AG09309 (cell line): ENCODE measurements around the gene SH3BGR.
"Not testable (repeated sequence)": the region's sequence is repeated elsewhere in the genome, so short reads cannot be mapped to it uniquely, and the experiment has no call there.

Source experiments
- DNase-seq: peaks from one replicate; pipeline ENCODE4 v3.0.0-alpha.2; 2010; ENCODE audit warnings: low read depth
- H3K4me3 ChIP-seq: 2 replicates; pipeline ENCODE4 v1.5.1; 2011; ENCODE audit warnings: mild to moderate bottlenecking, low read depth, low read length, moderate library complexity; ENCODE audit not compliant: control insufficient read depth
- TF ChIP-seq, protein P1 (sequence below): IDR thresholded peaks from 2 replicates; pipeline ENCODE4 v1.5.1; 2011; ENCODE audit warnings: mild to moderate bottlenecking, low read depth, low read length, inconsistent platforms; ENCODE audit not compliant: insufficient read depth, control insufficient read depth; ENCODE audit errors: missing control alignments

SH3BGR gene

DNA sequence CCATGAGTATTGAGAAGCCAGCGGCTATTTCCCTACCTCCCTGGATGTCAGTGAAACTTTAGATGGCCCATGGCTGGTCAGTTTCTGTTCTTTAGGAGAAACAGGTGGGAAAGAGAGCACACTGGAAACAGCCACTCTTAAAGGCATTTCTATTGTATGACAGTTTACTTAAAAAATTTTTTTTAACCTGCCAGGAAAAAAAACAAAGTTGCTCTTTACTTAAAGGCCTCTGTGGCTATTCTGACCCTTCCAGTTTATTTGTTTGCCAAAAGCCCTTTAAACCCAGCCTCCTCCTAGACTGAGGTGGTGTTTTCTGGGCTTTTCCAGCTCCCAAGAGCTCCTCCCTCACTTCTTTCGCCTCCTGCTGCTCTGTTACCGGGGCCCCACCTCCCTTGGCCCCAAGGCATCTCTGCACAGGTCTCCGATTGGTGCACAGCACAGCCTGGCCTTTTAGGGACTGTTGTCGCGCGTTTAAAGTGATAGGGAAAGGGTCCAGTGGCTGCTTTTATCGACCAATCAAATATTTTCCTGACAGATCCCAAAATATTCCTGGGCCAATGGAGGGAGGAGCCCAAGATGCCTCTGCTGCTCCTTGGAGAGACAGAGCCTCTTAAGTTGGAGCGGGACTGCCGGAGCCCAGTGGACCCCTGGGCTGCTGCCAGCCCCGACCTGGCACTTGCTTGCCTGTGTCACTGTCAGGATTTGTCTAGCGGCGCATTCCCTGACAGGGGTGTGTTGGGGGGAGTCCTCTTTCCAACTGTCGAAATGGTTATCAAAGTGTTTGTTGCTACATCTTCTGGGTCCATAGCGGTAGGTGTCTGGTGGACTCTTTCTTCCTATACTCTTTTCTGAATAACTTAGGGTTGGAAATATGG lies at the start of gene SH3BGR:
TSS of gene SH3BGR (plus strand) at position 639 of the 875 bp plus-strand sequence. CDS start at position 766, 127 bp downstream.
- TF ChIP-seq, protein P1, sequence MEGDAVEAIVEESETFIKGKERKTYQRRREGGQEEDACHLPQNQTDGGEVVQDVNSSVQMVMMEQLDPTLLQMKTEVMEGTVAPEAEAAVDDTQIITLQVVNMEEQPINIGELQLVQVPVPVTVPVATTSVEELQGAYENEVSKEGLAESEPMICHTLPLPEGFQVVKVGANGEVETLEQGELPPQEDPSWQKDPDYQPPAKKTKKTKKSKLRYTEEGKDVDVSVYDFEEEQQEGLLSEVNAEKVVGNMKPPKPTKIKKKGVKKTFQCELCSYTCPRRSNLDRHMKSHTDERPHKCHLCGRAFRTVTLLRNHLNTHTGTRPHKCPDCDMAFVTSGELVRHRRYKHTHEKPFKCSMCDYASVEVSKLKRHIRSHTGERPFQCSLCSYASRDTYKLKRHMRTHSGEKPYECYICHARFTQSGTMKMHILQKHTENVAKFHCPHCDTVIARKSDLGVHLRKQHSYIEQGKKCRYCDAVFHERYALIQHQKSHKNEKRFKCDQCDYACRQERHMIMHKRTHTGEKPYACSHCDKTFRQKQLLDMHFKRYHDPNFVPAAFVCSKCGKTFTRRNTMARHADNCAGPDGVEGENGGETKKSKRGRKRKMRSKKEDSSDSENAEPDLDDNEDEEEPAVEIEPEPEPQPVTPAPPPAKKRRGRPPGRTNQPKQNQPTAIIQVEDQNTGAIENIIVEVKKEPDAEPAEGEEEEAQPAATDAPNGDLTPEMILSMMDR, result no peak
- DNase-seq, result no peak
- H3K4me3 ChIP-seq, result no peak within 1 kb of the TSS

DNA sequence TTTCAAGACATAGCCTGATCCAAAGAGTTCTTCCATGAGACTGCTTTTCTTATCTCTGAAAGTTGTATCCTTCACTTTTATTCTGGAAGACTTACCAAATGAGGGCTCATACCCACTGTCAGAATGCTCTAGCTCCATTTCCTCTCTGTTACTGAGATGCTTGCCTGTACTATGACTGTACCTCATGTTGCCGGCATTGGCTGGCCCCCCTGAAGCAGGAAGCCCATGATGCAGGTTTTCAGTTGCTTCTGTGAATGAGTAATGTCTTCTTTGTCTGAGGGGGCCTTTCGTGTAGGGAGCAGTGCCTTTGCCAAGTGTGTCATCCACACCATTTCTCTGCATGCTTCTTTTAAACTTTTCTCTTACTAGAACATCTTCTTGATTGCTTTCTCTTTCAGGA lies 45.7 kb upstream of the SH3BGR start:
- H3K4me3 ChIP-seq, result no peak overlapping the region
- no peak for DNase-seq
- TF ChIP-seq, protein P1, result no peak

DNA sequence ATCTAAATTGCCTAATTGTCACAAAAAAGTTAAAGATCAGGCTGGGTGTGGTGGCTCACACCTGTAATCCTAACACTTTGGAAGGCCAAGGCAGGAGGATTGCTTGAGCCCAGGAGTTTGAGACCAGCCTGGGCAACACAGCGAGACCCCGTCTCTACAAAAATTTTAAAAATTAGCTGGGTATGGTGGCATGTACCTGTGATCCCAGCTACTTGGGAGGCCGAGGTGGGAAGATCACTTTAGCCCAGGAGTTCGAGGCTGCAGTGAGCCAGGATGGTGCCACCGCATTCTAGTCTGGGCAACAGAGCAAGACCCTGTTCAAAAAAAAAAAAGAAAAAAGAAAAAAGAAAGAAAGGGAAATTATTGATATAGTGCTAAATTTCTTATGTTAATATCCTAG lies 32.6 kb upstream of the SH3BGR start:
- not testable (repeated sequence) for DNase-seq, H3K4me3 ChIP-seq

DNA sequence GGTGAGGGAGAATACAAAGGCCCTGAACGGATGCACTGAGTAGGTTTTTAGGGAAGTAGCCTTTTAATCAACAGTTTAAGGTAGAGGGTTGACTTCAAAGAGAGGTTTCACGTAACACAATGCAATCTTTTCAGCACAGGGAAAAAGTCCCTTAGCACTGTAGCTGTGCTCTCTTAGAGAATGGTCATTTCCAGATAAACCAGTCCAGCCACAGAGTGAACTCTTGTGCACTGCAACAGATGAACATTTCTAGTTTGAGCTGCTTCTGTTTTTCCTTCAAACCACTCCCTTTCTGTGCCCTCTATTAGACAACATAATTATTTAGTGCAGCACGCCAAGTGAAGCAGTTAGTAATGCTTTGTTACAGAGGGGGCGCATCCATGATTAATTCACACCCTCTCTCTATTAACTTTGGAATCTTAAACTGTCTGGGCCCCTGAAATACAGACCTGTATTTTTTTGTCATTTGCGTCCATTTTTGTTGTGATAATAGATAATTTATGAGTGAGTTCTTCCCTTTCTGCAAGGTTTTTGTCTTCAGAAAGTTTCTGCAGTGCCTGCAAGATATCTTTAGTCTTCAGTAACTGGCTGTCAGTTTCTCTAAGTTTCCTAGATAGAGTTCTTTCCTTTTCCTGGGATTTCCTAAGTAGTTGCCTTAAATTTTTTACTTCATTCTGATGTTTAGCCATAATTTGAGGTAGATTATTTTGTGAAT lies 29.1 kb upstream of the SH3BGR start:
- no peak for DNase-seq
- TF ChIP-seq, protein P1, result no peak
- H3K4me3 ChIP-seq, result no peak overlapping the region

DNA sequence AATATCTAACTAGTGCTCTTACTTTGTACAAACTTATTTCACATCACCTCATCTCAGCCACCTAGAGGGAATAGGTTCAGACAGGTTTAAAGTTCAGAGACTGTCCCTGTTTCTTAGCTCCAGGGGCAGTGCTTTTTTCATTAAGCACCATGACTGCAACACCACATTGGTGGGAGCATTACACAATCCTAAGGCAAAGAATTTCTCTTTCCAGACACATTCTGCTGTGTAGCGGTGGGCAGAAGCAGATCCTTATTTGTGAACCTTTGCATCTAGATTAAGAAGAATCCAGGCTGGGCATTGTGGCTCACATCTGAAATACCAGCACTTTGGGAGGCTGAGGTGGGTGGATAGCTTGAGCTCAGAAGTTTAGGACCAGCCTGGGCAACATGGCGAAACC lies 22.3 kb upstream of the SH3BGR start:
- H3K4me3 ChIP-seq, result no peak overlapping the region
- TF ChIP-seq, protein P1, result no peak
- DNase-seq, result no peak

DNA sequence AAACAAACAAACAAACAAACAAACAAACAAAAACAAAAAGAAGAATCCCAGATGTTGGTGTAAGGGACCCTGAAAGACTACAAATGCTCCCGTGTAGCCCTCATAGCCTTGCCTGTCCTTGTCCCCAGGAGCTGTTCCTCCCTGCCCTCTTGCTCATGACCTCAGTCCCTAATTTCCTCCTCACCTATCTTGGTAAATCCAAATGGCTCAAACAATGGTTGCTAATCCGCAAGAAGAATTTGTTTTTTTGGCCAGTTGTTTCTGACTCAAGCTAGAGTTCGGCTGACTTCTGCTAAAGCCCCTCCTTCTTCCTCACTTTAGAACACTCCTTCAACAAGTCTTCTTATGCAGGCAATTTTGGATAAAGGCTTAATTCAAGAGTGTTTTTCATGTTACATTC lies 21.8 kb upstream of the SH3BGR start:
- TF ChIP-seq, protein P1, result no peak
- DNase-seq, result no peak
- H3K4me3 ChIP-seq, result no peak overlapping the region

DNA sequence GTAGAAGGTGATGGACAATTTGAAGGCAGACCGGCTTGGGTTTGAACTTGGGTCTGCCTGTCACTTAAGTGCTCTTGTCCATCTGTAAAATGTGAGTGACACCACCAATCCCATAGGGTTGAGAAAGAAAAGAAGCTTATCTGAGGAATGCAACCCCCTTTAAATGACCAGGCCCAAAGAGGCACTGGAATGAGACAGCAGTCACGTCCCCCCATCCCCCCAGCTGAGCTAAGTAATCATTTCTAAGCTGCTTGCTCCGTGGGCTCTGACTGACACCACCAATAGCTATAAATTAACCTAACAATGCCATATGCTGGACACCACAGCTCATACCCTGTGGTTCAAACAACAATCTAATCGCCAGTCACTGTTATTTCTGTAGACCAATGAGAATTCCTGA lies 21.3 kb upstream of the SH3BGR start:
- H3K4me3 ChIP-seq, result no peak overlapping the region
- DNase-seq, result no peak
- TF ChIP-seq, protein P1, result no peak
